Activated T-cell treated with anti-CD3 and anti-CD28 coated beads, Interleukin-2, amount 50 U/mL, for 24 hours (primary cell): ENCODE data around the gene SLC8A1.

Experiments
- DNase-seq: peaks from one replicate; pipeline ENCODE4 v3.0.0-alpha.2; 2020
- H3K27ac Mint-ChIP-seq: 2 replicates; pipeline ENCODE4 v1.8.0; 2020; ENCODE audit warnings: mild to moderate bottlenecking, mixed read lengths
- H3K27me3 Mint-ChIP-seq: 2 replicates; pipeline ENCODE4 v1.8.0; 2020; ENCODE audit warnings: mixed read lengths
- H3K36me3 Mint-ChIP-seq: 2 replicates; pipeline ENCODE4 v1.8.0; 2020; ENCODE audit warnings: low read depth, mixed read lengths
- H3K4me1 Mint-ChIP-seq: 2 replicates; pipeline ENCODE4 v1.8.0; 2020; ENCODE audit warnings: low read depth, mixed read lengths
- H3K4me3 Mint-ChIP-seq: 2 replicates; pipeline ENCODE4 v1.8.0; 2020; ENCODE audit warnings: mild to moderate bottlenecking, moderate library complexity, mixed read lengths
- H3K9me3 Mint-ChIP-seq: 2 replicates; pipeline ENCODE4 v1.8.0; 2020; ENCODE audit warnings: mixed read lengths

SLC8A1 gene

GRCh38 chr2:40210968-40211353 is 240.9 kb downstream of the SLC8A1 start:
- no peak overlapping the region for H3K4me3 Mint-ChIP-seq
- H3K9me3 Mint-ChIP-seq = no peaks in the 10 kb centered on the region
- peaks cover 21% of the 10 kb centered on the region for H3K4me1 Mint-ChIP-seq
- peak overlapping the region; percentile 78 for H3K27ac Mint-ChIP-seq
- no peak for DNase-seq
- no peaks in the 10 kb centered on the region for H3K27me3 Mint-ChIP-seq
- no peaks in the 10 kb centered on the region for H3K36me3 Mint-ChIP-seq

GRCh38 chr2:40210344-40210967 is 241.4 kb downstream of the SLC8A1 start:
- Mint-ChIP-seq H3K27ac (peak overlapping the region; percentile 80), H3K9me3 (no peaks in the 10 kb centered on the region), H3K4me3 (no peak overlapping the region), H3K4me1 (peaks cover 21% of the 10 kb centered on the region), H3K36me3 (no peaks in the 10 kb centered on the region), H3K27me3 (no peaks in the 10 kb centered on the region)
- DNase-seq = no peak

GRCh38 chr2:40209761-40210160 is 242.1 kb downstream of the SLC8A1 start:
- H3K4me3 Mint-ChIP-seq = no peak overlapping the region
- H3K27me3 Mint-ChIP-seq = no peaks in the 10 kb centered on the region
- peak overlapping the region; percentile 80 for H3K27ac Mint-ChIP-seq
- no peaks in the 10 kb centered on the region for H3K9me3 Mint-ChIP-seq
- DNase-seq = no peak
- no peaks in the 10 kb centered on the region for H3K36me3 Mint-ChIP-seq
- peaks cover 21% of the 10 kb centered on the region for H3K4me1 Mint-ChIP-seq

- Mint-ChIP-seq H3K4me3 (no peak overlapping the region), H3K27ac (no peak overlapping the region), H3K4me1 (peaks cover 21% of the 10 kb centered on the region), H3K36me3 (no peaks in the 10 kb centered on the region), H3K27me3 (no peaks in the 10 kb centered on the region), H3K9me3 (no peaks in the 10 kb centered on the region)
- DNase-seq = no peak
Observed at GRCh38 chr2:40208463-40208862, 243.4 kb downstream of the SLC8A1 start.

DNA sequence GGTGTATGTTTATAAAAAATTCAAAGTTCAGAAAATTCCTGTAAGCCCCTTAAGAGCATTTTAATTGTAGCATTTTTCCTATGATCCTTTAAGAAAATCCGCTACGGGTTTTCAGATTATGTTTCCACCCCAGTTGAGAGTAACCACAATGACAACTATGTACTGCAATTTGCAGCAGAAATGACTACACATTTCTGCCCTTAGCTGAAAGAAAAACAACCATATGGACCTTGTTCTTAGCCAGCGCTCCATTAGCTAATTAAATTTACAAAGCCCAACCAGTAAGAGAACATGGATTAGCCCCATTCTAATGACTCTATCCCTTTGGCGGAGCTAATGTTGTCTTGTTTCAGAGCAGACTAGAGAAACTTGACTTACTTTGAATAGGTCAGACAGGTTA is 247.6 kb downstream of the SLC8A1 start:
- no peaks in the 10 kb centered on the region for H3K4me1 Mint-ChIP-seq
- no peak for DNase-seq
- H3K27ac Mint-ChIP-seq = no peak overlapping the region
- H3K9me3 Mint-ChIP-seq = no peaks in the 10 kb centered on the region
- H3K36me3 Mint-ChIP-seq = no peaks in the 10 kb centered on the region
- H3K27me3 Mint-ChIP-seq = no peaks in the 10 kb centered on the region
- H3K4me3 Mint-ChIP-seq = no peak overlapping the region

DNA sequence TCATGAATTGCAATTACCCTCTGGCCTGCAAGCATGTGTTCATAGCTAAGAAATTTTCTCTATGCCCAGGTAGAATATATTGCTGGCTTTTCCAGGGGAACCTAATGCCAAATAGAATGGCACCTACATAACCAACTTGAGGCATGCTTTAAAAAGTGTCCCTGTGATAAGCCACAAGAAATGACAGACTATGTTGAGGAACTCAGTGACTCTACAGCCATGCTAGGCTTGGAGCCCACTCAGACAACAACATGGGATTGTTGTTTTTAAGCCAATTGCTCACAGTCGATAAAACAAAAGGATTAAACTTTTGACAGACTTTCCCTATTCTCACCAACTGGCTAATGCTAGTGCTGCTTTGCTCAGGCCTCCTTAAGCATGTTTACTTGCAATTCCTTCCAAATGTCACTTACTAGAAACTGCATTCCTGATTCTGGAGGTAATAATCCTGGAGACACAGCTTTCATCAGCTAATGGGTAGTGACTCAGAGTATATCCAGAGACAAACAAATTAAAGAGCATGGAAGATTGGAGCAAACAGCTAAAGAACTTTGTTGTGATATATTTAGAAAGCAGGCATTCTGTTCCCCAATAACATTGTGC is 249.0 kb downstream of the SLC8A1 start:
- H3K27me3 Mint-ChIP-seq = no peaks in the 10 kb centered on the region
- H3K4me1 Mint-ChIP-seq = no peaks in the 10 kb centered on the region
- no peaks in the 10 kb centered on the region for H3K9me3 Mint-ChIP-seq
- H3K4me3 Mint-ChIP-seq = no peak overlapping the region
- no peak overlapping the region for H3K27ac Mint-ChIP-seq
- no peak for DNase-seq
- H3K36me3 Mint-ChIP-seq = no peaks in the 10 kb centered on the region

DNA sequence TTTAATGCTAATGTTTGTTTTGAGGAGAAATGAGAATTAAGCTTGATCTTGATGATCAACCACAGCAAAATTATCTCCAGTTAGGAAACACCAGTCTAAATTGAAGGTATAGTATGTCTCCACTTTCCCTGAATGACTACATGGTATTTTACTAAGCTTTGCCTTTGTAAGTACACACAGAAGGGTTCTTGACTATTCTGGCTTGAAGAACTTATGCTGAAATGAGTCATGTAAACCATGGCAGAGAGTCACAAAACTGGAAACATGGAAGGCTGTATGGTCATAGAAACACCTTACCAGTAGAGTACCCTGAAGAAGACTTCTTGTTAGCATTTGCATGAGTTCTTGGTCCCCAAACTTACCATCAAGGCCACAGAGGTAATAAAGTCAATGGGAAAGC is 250.5 kb downstream of the SLC8A1 start:
- no peak overlapping the region for H3K27ac Mint-ChIP-seq
- no peaks in the 10 kb centered on the region for H3K4me1 Mint-ChIP-seq
- no peak for DNase-seq
- no peak overlapping the region for H3K4me3 Mint-ChIP-seq
- no peaks in the 10 kb centered on the region for H3K36me3 Mint-ChIP-seq
- H3K27me3 Mint-ChIP-seq = no peaks in the 10 kb centered on the region
- H3K9me3 Mint-ChIP-seq = no peaks in the 10 kb centered on the region

GRCh38 chr2:40200366-40200915 is 251.4 kb downstream of the SLC8A1 start:
- Mint-ChIP-seq H3K27me3 (no peaks in the 10 kb centered on the region), H3K4me3 (no peak overlapping the region), H3K4me1 (no peaks in the 10 kb centered on the region)

GRCh38 chr2:40199771-40200170 is 252.1 kb downstream of the SLC8A1 start:
- DNase-seq = no peak
- no peaks in the 10 kb centered on the region for H3K9me3 Mint-ChIP-seq
- no peak overlapping the region for H3K4me3 Mint-ChIP-seq
- no peaks in the 10 kb centered on the region for H3K4me1 Mint-ChIP-seq
- H3K36me3 Mint-ChIP-seq = no peaks in the 10 kb centered on the region
- H3K27ac Mint-ChIP-seq = no peak overlapping the region
- no peaks in the 10 kb centered on the region for H3K27me3 Mint-ChIP-seq

More at GRCh38 chr2:40200366-40200915, 251.4 kb downstream of the SLC8A1 start:
- DNase-seq = no peak
- no peaks in the 10 kb centered on the region for H3K9me3 Mint-ChIP-seq
- H3K36me3 Mint-ChIP-seq = no peaks in the 10 kb centered on the region
- H3K27ac Mint-ChIP-seq = no peak overlapping the region

DNA sequence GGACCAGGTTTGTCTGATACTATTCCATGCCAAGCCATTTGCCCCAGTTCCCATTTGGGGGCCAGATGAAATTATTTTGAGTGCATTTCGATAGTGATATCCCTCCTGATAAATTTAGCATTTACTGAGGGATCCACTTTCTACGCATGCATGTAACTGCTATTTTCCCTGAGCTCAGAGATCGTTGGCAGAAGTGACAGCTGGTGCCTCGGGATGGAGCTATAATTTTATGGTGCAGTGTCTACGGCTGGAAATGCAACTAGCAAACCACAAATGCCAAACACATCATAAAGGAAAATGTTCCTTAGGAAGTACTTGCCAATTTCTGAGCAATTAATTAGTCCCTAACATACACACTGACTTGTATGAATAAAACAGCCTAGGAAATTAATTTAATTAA is 254.8 kb downstream of the SLC8A1 start:
- Mint-ChIP-seq H3K27me3 (no peaks in the 10 kb centered on the region), H3K9me3 (no peaks in the 10 kb centered on the region), H3K4me3 (no peak overlapping the region), H3K36me3 (no peaks in the 10 kb centered on the region), H3K4me1 (no peaks in the 10 kb centered on the region), H3K27ac (no peak overlapping the region)
- DNase-seq = no peak

DNA sequence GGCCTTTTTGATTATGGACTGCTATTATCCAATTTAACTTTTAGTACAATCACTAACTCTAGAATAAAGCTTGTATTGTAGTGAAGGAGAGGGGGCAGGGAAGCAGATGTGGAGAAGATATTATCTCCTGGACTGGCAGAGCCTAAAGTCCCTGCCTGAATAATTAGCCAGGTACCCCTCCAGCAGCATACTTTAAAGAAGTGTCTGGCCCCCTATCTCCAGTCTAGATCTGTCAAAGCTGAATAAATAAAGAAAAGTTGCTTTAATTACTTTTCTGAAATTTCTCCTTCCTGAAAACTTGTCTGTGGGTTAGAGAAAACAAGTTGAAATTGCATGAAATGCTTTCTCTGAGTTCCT is 258.2 kb downstream of the SLC8A1 start:
- H3K9me3 Mint-ChIP-seq = no peaks in the 10 kb centered on the region
- no peaks in the 10 kb centered on the region for H3K4me1 Mint-ChIP-seq
- H3K27ac Mint-ChIP-seq = no peak overlapping the region
- no peaks in the 10 kb centered on the region for H3K27me3 Mint-ChIP-seq
- no peaks in the 10 kb centered on the region for H3K36me3 Mint-ChIP-seq
- H3K4me3 Mint-ChIP-seq = no peak overlapping the region
- DNase-seq = no peak

- Mint-ChIP-seq H3K4me3 (no peak overlapping the region), H3K27me3 (no peaks in the 10 kb centered on the region), H3K36me3 (no peaks in the 10 kb centered on the region), H3K4me1 (no peaks in the 10 kb centered on the region), H3K27ac (no peak overlapping the region), H3K9me3 (no peaks in the 10 kb centered on the region)
- DNase-seq = no peak
Observed at GRCh38 chr2:40192864-40193669, 258.8 kb downstream of the SLC8A1 start.

DNA sequence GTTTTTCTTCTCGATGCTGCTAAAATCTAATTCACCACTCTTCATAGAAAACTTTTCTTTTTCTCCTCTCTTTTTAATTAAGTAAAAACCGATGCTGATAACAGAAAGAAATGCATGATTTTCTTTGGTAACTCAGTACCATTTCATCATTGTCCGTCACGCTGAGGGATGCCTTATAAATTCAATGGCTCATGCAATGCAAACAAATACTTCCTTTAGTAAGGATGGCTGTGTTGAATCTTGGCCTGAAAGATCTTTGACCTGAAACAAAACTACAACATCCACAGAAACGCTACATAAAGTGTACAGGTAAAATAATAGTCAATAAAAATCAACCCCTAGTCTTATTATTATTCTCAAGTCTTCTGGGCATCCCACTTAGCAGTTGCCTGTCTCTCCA is 261.4 kb downstream of the SLC8A1 start:
- no peaks in the 10 kb centered on the region for H3K4me1 Mint-ChIP-seq
- H3K4me3 Mint-ChIP-seq = no peak overlapping the region
- H3K27me3 Mint-ChIP-seq = no peaks in the 10 kb centered on the region
- no peak for DNase-seq
- no peaks in the 10 kb centered on the region for H3K36me3 Mint-ChIP-seq
- no peak overlapping the region for H3K27ac Mint-ChIP-seq
- no peaks in the 10 kb centered on the region for H3K9me3 Mint-ChIP-seq

DNA sequence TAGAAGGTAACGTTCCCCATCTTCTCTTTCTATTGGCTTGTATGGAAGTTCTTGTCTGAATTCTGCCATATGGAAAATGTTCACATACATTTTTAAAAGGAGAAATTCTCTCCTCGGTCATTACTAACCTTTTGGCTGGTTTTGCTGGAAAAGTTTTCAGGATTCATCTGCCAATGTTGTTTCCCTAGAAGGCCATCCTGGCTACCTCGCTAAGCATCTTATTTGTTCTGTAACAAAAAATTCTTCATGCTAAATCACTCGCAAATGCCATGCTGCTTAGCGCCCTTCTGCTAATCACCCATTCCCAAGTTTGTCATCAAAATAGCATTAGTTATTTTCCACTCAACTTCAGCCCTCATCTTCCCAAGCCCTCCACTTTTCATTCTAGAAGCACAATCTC is 262.0 kb downstream of the SLC8A1 start:
- H3K4me1 Mint-ChIP-seq = no peaks in the 10 kb centered on the region
- no peaks in the 10 kb centered on the region for H3K36me3 Mint-ChIP-seq
- no peak overlapping the region for H3K4me3 Mint-ChIP-seq
- H3K9me3 Mint-ChIP-seq = no peaks in the 10 kb centered on the region
- no peak overlapping the region for H3K27ac Mint-ChIP-seq
- H3K27me3 Mint-ChIP-seq = no peaks in the 10 kb centered on the region
- DNase-seq = no peak

- Mint-ChIP-seq H3K4me1 (no peaks in the 10 kb centered on the region), H3K27ac (no peak overlapping the region), H3K36me3 (no peaks in the 10 kb centered on the region), H3K4me3 (no peak overlapping the region), H3K9me3 (no peaks in the 10 kb centered on the region), H3K27me3 (no peaks in the 10 kb centered on the region)
- DNase-seq = no peak
Observed at GRCh38 chr2:40187054-40187453, 264.8 kb downstream of the SLC8A1 start.
